NCI-H1930 (cell line): ENCODE data around the gene PPP1R3G.
"Not testable (repeated sequence)": the region's sequence is repeated elsewhere in the genome, so short reads cannot be mapped to it uniquely, and the experiment has no call there.

Experiments used
- DNase-seq, 2 experiments: peaks; one replicate each; lab custom pipeline; 2025; lab: John Stamatoyannopoulos, UW

PPP1R3G gene

GRCh38 chr6:5120011-5120410 is 34.9 kb downstream of the PPP1R3G start:
- DNase-seq, result no peak

GRCh38 chr6:5120543-5120942 is 35.4 kb downstream of the PPP1R3G start:
- DNase-seq, result not testable (repeated sequence)

- no peak for DNase-seq
Observed at GRCh38 chr6:5121479-5121878, 36.3 kb downstream of the PPP1R3G start.

GRCh38 chr6:5121956-5122355 is 36.8 kb downstream of the PPP1R3G start:
- DNase-seq, result no peak

- DNase-seq, result no peak
Observed at GRCh38 chr6:5122504-5123112, 37.5 kb downstream of the PPP1R3G start.

GRCh38 chr6:5123296-5124143 is 38.4 kb downstream of the PPP1R3G start:
- no peak for DNase-seq

GRCh38 chr6:5124526-5124925 is 39.4 kb downstream of the PPP1R3G start:
- DNase-seq, result no peak

GRCh38 chr6:5125152-5126006 is 40.2 kb downstream of the PPP1R3G start:
- DNase-seq, result no peak

GRCh38 chr6:5126214-5126613 is 41.1 kb downstream of the PPP1R3G start:
- DNase-seq, result no peak

- DNase-seq, result no peak
Observed at GRCh38 chr6:5127106-5127687, 42.1 kb downstream of the PPP1R3G start.

- DNase-seq, result no peak
Observed at GRCh38 chr6:5128351-5128750, 43.2 kb downstream of the PPP1R3G start.

- no peak for DNase-seq
Observed at GRCh38 chr6:5130135-5130866, 45.2 kb downstream of the PPP1R3G start.

GRCh38 chr6:5132731-5133130 is 47.6 kb downstream of the PPP1R3G start:
- DNase-seq, result no peak

- no peak for DNase-seq
Observed at GRCh38 chr6:5133943-5134342, 48.8 kb downstream of the PPP1R3G start.

GRCh38 chr6:5135788-5136376 is 50.7 kb downstream of the PPP1R3G start:
- DNase-seq, result peak in 1 of 2 experiments; percentile 3

GRCh38 chr6:5136851-5137250 is 51.7 kb downstream of the PPP1R3G start:
- DNase-seq, result no peak
